ENCODE data around the gene NIT1. TPM values are rescaled to one million over a fixed set of nuclear protein-coding genes. Genes with fewer than 3 reads are reported as not detected.

Gene NIT1, protein sequence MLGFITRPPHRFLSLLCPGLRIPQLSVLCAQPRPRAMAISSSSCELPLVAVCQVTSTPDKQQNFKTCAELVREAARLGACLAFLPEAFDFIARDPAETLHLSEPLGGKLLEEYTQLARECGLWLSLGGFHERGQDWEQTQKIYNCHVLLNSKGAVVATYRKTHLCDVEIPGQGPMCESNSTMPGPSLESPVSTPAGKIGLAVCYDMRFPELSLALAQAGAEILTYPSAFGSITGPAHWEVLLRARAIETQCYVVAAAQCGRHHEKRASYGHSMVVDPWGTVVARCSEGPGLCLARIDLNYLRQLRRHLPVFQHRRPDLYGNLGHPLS
- total RNA-seq (ENCODE audit: low replicate concordance) = 14.2 and 15.7 TPM in 2 replicates

DNA sequence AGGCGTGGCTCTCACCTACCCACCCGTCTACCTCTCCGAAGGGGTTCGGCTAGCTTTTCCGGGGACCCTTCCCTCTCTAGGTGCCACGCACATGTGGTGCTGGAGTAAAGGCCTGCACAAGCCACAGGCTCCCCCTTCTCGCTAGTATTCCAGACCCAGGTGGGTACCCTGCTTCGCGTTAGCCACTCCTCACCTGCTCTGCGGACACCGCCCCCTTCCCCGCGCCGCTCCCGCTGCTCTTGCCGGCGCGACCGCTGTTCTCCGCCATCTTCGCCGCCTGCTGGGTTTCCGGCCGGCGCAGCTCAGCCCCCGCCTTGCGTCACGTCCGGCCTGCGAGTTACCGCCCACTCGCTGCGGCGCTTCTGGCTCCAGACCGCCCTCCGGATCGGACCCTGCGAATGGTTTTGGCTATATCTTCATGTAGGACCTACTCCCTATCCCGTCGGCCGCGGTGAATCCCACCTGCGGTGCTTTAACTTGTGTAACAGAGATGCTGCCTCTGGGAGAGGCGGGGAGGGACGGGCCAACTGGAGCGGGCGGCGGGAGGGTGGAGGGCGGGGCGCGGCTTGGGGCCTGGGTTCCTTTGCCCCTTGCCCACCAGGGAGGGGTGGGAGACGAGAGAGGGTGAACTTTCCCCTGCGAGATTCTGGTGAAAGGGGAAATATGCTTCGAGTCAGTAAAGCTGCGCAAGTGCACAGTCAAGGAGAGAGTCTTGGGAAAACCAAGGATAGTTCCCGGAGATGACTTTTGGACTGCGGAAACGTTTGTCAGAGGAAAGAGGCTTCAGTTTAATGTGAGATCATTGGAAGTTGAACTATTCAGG lies at the start of gene NIT1, which contains the start of gene PFDN2:
Gene NIT1, plus strand, starts transcription at position 347 of the 823 bp plus-strand sequence. Its CDS starts 72 bp downstream, at position 419.
Gene PFDN2, minus strand, starts transcription at position 279 of the 823 bp plus-strand sequence. Its CDS starts 11 bp downstream, at position 268.

DNA sequence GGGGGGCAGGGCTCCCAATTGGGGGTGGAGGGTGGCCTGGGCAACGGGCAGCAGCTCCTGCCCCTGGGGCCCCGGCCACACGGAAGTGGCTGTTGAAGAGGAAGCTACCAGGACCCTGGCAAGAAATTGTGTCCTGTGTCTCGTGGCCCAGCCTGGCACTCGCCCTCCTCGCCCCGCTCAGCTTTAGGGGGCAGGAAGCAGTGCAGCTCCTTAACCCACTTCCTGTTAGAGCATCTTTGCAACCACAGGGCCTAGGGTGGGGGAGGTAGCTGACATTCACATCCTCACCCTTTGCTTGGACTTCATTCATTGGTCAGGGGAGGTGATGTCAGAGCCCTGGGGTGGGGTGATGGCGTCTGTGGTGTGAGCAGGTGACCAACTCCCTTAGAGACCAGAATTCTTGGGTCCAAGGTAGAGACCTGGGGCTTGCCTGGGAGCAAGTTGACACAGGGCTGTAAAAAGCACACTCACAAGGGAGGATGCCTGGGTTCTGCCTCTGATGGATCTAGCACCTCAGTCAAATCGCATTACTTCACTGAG lies 48.1 kb upstream of the NIT1 start, which contains the start of gene ARHGAP30:
Gene ARHGAP30, minus strand, starts transcription at position 161 of the 540 bp plus-strand sequence. CDS start 267 bp downstream, outside the sequence.

DNA sequence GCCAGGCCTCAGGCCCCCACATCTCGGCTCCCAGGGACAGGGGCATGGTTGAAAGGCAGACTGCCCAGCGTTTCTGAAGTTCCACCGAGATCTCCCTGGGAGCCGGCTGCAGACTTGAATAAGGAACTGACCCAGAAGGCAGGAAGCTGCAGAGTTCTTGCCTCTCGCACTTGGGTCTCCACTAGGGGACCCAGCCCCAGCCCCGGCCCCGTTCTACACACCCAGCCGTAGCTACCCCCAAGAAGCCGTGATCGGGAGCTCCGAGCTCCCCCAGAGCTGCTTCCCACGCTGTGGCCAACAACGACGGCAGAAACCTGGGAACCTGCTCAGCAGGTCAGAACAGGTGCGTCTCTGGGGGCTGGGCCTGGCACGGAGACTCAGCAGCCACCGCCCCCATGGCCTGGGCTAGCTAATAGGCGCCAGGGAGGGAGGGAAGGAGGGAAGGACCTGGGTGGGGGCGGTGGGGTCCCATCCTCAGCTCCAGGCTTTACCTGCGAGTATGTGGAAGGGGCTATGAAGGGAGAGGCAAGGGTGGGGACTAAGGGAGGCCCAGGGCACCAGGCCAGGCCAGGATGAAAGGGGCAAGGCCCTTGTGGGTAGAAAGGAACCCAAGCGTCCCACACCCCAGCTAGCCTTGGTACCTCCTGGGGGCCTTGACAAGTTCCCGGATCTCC lies 28.5 kb upstream of the NIT1 start, which contains the start of gene NECTIN4:
Gene NECTIN4, minus strand, starts transcription at position 308 of the 674 bp plus-strand sequence. Its CDS starts 262 bp downstream, at position 46.

GRCh38 chr1:161098210-161099068 lies 19.5 kb upstream of the NIT1 start, which contains the start of gene KLHDC9:
KLHDC9 (plus strand) TSS chr1:161098361; CDS start chr1:161098536, 175 bp downstream.

DNA sequence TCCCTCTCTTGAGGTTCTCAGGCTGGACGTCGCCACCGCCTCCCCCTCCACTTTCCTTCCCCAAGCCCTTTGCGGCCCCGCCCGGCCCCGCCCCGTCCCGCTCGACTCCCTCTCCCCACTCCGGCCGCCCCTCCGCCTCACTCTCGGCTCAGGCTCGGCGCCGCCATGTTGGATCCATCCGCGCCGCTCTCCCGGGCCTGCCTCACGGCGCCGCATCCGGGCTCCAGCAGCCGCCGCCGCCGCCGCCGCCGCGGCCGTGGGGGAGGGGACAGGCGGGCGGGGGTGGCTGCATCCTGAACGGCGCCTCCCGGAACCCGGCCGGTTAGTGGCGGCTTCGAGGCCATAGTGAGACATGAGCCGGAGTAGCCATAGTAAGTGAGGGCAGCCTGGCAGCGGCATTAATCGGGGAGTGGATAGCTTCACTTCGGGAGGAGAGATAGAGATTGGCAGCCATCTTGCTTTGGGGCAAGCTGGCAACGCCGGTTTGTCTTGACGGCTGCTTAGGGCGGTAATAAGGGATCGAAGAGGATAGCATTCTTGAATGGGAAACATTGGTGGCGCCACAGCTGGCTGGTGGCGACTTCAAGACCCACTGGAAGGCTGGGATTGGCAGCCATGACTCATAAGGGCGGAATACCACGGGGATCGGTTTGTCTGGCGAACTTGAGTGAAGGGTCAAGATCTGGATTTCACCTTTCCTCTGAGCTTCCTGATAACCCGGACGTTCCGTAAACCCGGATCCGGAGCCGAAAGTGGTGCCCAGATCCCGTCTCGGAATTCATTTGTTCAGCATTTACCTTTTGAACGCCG lies 14.7 kb downstream of the NIT1 start, which contains the start of gene DEDD:
Gene DEDD, minus strand, starts transcription at position 258 of the 810 bp plus-strand sequence. CDS start 8,205 bp downstream, outside the sequence.

GRCh38 chr1:161153682-161154337 lies 35.9 kb downstream of the NIT1 start, which contains the start of gene UFC1:
UFC1 (plus strand) TSS chr1:161153978; CDS start chr1:161153998, 20 bp downstream.

GRCh38 chr1:161159087-161159912 lies 41.4 kb downstream of the NIT1 start, which contains the start of gene USP21:
USP21 (plus strand) TSS chr1:161159500; CDS start chr1:161160641, 1,141 bp downstream.

GRCh38 chr1:161165742-161166668 lies 48.1 kb downstream of the NIT1 start, which contains the start of gene PPOX:
PPOX (plus strand) TSS chr1:161166426; CDS start chr1:161166848, 422 bp downstream.

Other genes starting within 250 kb of the NIT1 start
- gene ITLN1, start 232.9 kb upstream of the NIT1 start, total RNA-seq (ENCODE audit: low replicate concordance) = 0.30 and 0.35 TPM in 2 replicates
- gene ITLN2, start 163.3 kb upstream of the NIT1 start, total RNA-seq (ENCODE audit: low replicate concordance) = 0.82 and 1.5 TPM in 2 replicates
- gene F11R, start 97.0 kb upstream of the NIT1 start, total RNA-seq (ENCODE audit: low replicate concordance) = 20.8 and 24.5 TPM in 2 replicates
- 1.5 and 15.6 TPM in 2 replicates for gene TSTD1, start 79.1 kb upstream of the NIT1 start, total RNA-seq (ENCODE audit: low replicate concordance)
- 83.1 and 162 TPM in 2 replicates for gene USF1, start 72.1 kb upstream of the NIT1 start, total RNA-seq (ENCODE audit: low replicate concordance)
- gene ARHGAP30, start 48.2 kb upstream of the NIT1 start, total RNA-seq (ENCODE audit: low replicate concordance) = under 0.01 TPM in 1 of 2 replicates, not detected in the other
- gene NECTIN4, start 28.5 kb upstream of the NIT1 start, total RNA-seq (ENCODE audit: low replicate concordance) = 0.35 and 2.3 TPM in 2 replicates
- gene KLHDC9, start 19.7 kb upstream of the NIT1 start, total RNA-seq (ENCODE audit: low replicate concordance) = 0.23 and 1.5 TPM in 2 replicates
- 71.7 and 95.0 TPM in 2 replicates for gene PFDN2, start 68 bp upstream of the NIT1 start, total RNA-seq (ENCODE audit: low replicate concordance)
- 25.9 and 37.3 TPM in 2 replicates for gene DEDD, start 14.6 kb downstream of the NIT1 start, total RNA-seq (ENCODE audit: low replicate concordance)
- gene UFC1, start 35.9 kb downstream of the NIT1 start, total RNA-seq (ENCODE audit: low replicate concordance) = 127 and 180 TPM in 2 replicates
- 4.2 and 4.7 TPM in 2 replicates for gene USP21, start 41.4 kb downstream of the NIT1 start, total RNA-seq (ENCODE audit: low replicate concordance)
- gene PPOX, start 48.3 kb downstream of the NIT1 start, total RNA-seq (ENCODE audit: low replicate concordance) = 8.9 and 11.0 TPM in 2 replicates
- 9.4 and 18.3 TPM in 2 replicates for gene B4GALT3, start 59.4 kb downstream of the NIT1 start, total RNA-seq (ENCODE audit: low replicate concordance)
- gene ADAMTS4, start 80.9 kb downstream of the NIT1 start, total RNA-seq (ENCODE audit: low replicate concordance) = 2.1 and 4.9 TPM in 2 replicates
- gene NDUFS2, start 84.3 kb downstream of the NIT1 start, total RNA-seq (ENCODE audit: low replicate concordance) = 127 and 177 TPM in 2 replicates
- 0.23 TPM in 1 of 2 replicates, not detected in the other for gene FCER1G, start 97.2 kb downstream of the NIT1 start, total RNA-seq (ENCODE audit: low replicate concordance)
- not detected in 2 replicates for gene APOA2, start 105.5 kb downstream of the NIT1 start, total RNA-seq (ENCODE audit: low replicate concordance)
- 8.7 and 11.7 TPM in 2 replicates for gene TOMM40L, start 108.0 kb downstream of the NIT1 start, total RNA-seq (ENCODE audit: low replicate concordance)
- gene NR1I3, start 120.1 kb downstream of the NIT1 start, total RNA-seq (ENCODE audit: low replicate concordance) = not detected in 2 replicates
- not detected in 2 replicates for gene PCP4L1, start 140.6 kb downstream of the NIT1 start, total RNA-seq (ENCODE audit: low replicate concordance)
- gene MPZ, start 191.9 kb downstream of the NIT1 start, total RNA-seq (ENCODE audit: low replicate concordance) = 0.53 and 1.1 TPM in 2 replicates
- 11.1 and 32.2 TPM in 2 replicates for gene SDHC, start 196.3 kb downstream of the NIT1 start, total RNA-seq (ENCODE audit: low replicate concordance)
- not detected in 2 replicates for gene CFAP126, start 249.8 kb downstream of the NIT1 start, total RNA-seq (ENCODE audit: low replicate concordance)

Measured in smooth muscle cell of the coronary artery (primary cell).